ENCODE measurements around the gene IKZF3.

DNA sequence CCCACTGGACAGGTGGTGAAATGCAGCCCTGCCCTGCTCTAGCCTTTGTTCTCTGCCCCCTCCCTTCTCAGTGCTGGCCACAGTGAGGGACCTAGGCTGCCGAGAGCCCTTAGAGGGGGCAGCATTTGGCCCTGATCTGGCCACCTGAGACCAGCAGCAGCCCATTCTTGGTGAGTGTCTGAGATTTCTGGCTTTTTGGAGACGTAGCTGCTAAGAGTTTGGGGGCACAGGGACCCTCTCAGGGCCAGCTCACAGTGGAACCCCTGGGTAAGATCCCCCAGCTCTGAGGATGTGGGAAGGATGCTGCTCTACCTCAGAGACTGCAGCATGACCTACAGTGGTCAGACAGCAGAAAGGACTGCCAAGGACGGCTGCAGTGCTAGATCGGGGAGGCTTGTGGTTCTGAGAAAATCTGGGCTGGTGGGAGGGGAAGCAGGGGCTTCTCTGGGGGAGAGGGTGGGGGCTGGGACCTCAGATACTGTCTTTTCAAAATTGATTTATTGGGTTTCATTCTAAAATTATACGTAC lies 113.0 kb downstream of the IKZF3 start:
- TF ChIP-seq, protein P1, sequence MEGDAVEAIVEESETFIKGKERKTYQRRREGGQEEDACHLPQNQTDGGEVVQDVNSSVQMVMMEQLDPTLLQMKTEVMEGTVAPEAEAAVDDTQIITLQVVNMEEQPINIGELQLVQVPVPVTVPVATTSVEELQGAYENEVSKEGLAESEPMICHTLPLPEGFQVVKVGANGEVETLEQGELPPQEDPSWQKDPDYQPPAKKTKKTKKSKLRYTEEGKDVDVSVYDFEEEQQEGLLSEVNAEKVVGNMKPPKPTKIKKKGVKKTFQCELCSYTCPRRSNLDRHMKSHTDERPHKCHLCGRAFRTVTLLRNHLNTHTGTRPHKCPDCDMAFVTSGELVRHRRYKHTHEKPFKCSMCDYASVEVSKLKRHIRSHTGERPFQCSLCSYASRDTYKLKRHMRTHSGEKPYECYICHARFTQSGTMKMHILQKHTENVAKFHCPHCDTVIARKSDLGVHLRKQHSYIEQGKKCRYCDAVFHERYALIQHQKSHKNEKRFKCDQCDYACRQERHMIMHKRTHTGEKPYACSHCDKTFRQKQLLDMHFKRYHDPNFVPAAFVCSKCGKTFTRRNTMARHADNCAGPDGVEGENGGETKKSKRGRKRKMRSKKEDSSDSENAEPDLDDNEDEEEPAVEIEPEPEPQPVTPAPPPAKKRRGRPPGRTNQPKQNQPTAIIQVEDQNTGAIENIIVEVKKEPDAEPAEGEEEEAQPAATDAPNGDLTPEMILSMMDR (optimal IDR thresholded peaks at IDR 0.05 in 1 of 3, IDR thresholded peaks at IDR 0.05 in 1 of 3, conservative IDR thresholded peaks at IDR 0.05 in 1 of 3; ENCODE audit: extremely low read depth in 1 of 3, insufficient read depth in 2 of 3, low read length in 3 of 3): no peak
- no peak for TF ChIP-seq EZH2 (IDR thresholded peaks at IDR 0.05; ENCODE audit: low read length)

All from keratinocyte (primary cell).